T-helper 2 cell treated with Interferon-gamma antibody and Interleukin-4, amounts not matched to agents 100 ng/mL and 5 ng/mL, for 36 hours (primary cell): ENCODE results near the gene SPTBN4. TPM values are rescaled to one million over a fixed set of nuclear protein-coding genes. Genes with fewer than 3 reads are reported as not detected.
"Not testable (repeated sequence)": the region's sequence is repeated elsewhere in the genome, so short reads cannot be mapped to it uniquely, and the experiment has no call there.

Experiments used
- intact Hi-C: fragments of 100-400 bp; cut with micrococcal nuclease; formaldehyde crosslinking; loops from one replicate; pipeline ENCODE4 v1.15.1; 2023
- total RNA-seq: library from RNA; stranded (reverse); gene quantifications from 2 replicates; pipeline ENCODE4 v1.2.3, GENCODE V29; 2022

SPTBN4 gene
- total RNA-seq, 1 donor from 2014 or later: 0.57 TPM

DNA sequence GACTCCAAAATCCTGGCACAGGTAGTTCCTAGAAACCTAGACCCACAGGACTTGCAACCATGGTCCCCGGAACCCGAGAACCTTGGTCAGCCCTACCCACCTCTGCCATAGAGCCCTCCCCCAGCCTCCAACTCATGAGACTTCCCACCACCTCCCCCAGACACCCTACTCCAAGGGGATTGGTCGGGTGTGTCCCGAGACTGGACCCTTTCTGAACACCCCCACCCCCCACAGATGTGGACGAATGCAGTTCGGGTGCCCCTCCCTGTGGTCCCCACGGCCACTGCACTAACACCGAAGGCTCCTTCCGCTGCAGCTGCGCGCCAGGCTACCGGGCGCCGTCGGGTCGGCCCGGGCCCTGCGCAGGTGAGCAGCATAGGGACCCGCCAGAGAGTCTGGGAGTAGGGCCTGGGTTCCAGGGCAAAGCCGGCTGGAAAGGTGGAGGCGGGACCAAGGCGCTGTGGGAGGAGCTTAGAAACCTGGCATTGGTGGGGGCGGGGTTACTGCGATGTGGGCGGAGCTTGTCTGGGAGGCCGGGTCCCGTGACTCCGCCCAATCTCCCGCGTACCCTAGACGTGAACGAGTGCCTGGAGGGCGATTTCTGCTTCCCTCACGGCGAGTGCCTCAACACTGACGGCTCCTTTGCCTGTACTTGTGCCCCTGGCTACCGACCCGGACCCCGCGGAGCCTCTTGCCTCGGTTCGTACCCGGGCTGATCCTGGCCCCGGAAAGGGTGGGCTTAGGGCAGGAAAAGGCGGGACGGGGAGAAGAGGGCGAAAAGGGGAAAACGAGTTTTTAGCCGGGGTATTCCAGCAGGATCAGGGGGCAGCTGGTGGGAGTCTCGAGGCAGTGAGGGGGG lies 146.3 kb downstream of the SPTBN4 start:
- intact Hi-C loops: loop anchor here (5.0 kb wide), 5 partner anchors 41 to 186 kb away; partner anchors contain the start of genes ACTMAP, BLVRB, COQ8B and ITPKC

DNA sequence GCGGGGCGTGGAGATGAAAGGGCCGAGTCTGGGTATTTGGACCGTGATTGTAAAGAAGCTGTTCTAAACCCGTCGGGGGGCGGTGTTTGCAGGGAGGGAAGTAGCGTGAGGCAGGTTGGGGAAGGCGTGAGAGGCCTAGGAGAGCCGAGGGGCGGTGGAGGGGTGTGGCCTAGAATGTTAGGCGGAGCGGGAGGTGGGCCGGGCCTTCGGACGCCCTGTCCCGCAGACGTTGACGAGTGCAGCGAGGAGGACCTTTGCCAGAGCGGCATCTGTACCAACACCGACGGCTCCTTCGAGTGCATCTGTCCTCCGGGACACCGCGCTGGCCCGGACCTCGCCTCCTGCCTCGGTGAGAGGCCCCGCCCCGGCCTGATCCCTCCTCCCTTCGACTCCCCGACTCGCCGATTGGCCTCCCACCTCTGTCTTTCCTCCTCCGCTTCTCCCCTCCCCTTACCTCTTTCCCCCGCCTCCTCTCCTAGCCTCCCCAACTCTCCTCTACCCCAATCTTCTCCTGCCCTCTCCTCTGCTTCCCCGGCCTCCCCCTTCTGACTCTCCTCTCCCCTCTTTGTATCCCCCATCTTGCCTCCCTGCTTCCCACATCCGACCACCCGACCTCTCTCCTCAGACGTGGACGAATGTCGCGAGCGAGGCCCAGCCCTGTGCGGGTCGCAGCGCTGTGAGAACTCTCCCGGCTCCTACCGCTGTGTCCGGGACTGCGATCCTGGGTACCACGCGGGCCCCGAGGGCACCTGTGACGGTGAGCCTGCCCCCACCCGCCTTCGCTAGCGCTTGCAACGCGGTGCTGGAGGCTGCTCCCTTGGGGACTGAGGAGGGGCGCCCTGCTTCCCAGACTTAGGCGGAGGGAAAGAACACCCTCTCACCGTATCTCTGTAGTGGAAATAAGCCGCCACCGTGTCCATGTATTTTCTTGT lies 147.2 kb downstream of the SPTBN4 start:
- intact Hi-C loops: loop anchor here (1.0 to 5.0 kb wide), 7 partner anchors 9 to 187 kb away; partner anchors contain the start of genes ACTMAP, BLVRB, COQ8B and ITPKC

DNA sequence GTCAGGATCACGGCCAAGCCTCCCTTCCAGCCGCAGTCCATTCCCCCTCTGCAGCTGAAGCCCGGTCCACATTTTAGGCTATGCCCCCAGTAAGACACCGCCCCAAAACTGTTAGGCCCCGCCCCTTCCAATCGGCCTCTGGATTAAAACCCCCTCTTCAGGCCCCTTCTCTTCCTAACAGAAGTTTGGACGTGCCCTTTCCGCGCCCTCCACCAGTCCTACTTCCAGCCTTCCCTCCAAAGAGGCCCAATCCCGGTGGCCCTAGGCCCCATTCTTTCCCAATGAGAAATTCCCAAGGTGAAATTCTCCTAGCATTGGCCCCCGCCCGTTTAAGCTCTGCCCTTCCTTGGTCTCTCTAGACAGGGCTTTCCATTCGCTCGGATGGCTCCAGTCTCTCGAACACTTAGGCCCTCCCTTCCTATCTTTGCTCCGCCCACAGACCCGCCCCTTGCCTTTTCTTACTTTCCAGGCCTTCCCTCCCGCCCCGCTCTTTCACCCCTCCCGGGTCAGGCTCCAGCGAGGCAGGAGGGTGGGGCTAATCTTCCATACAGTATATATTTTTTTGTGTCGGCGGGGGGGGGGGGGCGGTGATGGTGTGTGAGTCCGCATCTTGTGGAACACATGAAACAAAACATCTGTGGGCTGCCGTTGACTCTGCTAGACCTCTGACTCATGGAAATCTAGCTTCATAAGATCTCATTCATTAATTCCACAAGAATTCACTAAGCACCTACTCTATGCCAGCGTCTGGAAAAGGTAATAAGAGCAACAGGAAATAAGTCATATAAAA lies 148.0 kb downstream of the SPTBN4 start:
- intact Hi-C loops: loop anchor here (1.0 to 5.0 kb wide), 7 partner anchors 10 to 188 kb away; partner anchors contain the start of genes ACTMAP, BLVRB, COQ8B and ITPKC

DNA sequence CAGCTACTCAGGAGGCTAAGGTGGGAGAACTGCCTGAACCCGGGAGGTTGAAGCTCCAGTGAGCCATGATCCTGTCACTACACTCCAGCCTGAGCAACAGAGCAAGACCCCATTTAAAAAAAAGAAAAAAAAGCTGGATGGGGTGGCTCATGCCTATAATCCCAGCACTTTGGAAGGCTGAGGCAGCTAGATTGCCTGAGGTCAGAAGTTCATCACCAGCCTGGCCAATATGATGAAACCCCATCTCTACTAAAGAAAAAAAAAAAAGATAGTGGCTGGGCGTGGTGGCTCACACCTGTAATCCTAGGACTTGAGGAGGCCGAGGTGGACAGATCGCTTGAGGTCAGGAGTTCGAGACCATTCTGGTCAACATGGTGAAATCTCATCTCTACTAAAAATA lies 149.4 kb downstream of the SPTBN4 start:
- intact Hi-C loops: no loop called here

DNA sequence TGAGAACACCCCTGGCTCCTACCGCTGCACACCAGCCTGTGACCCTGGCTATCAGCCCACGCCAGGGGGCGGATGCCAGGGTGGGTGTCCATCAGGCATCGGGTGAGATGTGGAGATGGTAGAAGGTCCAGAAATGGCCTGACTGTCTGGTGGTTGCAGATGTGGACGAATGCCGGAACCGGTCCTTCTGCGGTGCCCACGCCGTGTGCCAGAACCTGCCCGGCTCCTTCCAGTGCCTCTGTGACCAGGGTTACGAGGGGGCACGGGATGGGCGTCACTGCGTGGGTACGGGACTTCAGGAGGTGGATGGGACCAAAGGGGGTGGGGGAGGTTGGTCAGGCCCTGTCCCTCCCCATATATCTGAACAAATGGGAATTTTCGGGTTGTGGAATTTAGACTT lies 150.1 kb downstream of the SPTBN4 start:
- intact Hi-C loops: no loop called here

DNA sequence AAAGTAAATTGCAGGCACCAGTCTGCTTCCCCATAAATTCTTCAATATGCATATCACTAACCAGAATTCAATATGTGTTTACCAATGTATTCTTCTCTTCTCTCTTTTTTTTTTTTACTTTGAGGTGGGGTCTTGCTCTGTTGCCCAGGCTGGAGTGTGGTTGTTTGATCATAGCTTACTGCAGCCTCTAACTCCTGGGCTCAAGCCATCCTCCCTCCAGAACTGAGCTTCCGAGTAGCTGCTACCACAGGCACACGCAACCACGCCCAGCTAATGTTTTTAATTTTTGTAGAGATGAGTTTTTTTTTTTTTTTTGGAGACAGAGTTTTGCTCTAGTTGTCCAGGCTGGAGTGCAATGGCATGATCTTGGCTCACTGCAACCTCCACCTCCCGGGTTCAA lies 151.2 kb downstream of the SPTBN4 start:
- intact Hi-C loops: no loop called here

DNA sequence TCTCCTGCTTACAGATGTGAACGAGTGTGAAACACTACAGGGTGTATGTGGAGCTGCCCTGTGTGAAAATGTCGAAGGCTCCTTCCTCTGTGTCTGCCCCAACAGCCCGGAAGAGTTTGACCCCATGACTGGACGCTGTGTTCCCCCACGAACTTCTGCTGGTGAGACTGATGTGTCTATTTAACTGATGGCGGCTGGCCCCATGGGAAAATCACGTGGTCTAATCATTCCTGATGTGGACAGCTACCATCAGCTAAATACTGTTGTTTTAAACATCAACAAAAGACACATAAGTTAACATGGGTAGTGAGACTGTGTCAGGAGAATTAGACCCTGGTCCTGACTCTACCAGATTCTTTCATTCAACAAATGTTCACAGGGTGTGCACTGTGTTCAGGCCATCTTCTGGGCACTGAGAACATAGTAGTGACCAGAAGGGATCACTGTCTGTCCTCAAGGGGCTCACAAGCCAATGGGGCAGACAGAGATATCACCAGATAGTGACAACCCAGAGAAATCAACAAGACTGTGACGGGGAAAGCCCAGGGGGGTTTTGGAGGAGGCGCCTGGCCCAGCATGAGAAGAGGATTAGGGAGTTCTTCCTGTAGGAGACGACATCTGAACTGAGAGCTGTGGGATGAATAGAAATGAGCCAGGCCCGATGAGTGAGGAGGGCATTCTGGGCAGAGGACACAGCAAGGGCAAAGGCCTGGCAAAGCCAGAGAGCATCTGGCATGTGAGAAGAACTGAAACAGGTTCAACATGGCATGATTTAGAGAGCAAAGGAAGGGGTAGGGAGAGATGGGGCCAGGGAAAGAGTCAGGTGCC lies 152.7 kb downstream of the SPTBN4 start:
- intact Hi-C loops: no loop called here

DNA sequence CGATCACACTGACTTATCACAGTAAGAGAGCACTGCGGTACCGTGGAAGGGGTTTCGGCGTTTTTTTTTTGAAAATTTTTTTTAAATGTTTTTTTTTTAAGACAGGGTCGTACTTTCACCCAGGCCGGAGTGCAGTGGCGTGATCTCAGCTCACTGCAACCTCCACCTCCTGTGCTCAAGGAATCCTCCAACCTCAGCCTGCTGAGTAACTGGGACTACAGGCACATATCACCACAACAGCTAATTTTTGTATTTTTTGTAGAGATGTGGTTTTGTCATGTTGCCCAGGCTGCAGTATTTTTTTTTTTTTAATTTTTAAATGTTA lies 153.3 kb downstream of the SPTBN4 start:
- intact Hi-C loops: no loop called here

DNA sequence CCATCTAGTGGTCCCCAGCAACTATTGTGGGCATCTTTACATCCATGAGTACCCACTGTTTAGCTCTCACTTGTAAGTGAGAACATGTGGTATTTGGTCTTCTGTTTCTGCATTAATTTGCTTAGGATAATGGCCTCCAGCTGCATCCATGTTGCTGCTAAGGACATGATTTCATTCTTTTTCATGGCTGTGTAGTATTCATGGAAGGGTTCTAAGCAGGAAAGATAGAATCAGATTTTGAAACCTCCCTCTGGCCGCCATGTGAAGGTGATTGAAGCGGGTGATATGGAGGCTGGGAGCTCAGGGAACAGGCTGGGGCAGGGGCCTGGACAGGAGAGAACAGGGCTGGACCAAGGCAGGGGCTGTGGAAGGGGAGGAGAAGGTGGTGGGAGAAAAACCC lies 154.5 kb downstream of the SPTBN4 start:
- intact Hi-C loops: no loop called here

DNA sequence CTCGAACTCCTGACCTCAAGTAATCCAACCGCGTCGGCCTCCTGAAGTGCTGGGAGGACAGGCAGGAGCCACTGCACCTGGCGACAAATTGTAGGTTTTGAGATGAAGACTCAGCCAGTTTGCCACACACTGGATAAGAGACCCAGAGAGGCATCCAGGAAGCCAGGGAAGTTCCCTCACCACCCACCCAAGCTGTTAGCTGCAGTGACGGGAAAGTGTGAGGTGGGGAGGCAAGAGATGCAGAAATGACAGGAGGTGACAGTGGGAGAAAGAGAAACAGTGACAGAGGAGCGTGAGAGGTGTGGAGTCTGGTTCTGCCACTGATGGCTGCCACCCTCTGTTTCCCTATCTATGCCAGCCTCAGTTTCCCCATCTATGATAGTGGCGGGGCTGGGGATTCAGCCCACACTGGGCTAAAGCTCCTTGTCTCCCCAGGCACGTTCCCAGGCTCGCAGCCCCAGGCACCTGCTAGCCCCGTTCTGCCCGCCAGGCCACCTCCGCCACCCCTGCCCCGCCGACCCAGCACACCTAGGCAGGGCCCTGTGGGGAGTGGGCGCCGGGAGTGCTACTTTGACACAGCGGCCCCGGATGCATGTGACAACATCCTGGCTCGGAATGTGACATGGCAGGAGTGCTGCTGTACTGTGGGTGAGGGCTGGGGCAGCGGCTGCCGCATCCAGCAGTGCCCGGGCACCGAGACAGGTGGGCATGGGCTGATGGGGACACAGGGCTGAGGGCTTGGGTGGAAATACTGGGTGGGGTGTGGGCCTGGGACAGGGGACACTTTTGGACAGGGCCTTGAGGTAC lies 155.4 kb downstream of the SPTBN4 start:
- intact Hi-C loops: no loop called here

DNA sequence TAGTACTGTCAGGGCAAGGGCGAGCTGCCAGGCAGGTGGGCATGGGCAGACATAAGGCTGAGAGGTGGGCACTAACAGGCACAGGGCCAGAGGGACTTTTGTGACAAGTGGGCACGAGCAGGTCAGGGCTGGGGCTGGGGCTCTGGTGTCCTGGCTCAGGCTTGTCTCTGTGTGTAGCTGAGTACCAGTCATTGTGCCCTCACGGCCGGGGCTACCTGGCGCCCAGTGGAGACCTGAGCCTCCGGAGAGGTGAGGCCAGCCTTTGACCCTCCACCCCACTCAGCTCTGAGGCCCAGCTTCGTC lies 155.9 kb downstream of the SPTBN4 start:
- intact Hi-C loops: no loop called here

DNA sequence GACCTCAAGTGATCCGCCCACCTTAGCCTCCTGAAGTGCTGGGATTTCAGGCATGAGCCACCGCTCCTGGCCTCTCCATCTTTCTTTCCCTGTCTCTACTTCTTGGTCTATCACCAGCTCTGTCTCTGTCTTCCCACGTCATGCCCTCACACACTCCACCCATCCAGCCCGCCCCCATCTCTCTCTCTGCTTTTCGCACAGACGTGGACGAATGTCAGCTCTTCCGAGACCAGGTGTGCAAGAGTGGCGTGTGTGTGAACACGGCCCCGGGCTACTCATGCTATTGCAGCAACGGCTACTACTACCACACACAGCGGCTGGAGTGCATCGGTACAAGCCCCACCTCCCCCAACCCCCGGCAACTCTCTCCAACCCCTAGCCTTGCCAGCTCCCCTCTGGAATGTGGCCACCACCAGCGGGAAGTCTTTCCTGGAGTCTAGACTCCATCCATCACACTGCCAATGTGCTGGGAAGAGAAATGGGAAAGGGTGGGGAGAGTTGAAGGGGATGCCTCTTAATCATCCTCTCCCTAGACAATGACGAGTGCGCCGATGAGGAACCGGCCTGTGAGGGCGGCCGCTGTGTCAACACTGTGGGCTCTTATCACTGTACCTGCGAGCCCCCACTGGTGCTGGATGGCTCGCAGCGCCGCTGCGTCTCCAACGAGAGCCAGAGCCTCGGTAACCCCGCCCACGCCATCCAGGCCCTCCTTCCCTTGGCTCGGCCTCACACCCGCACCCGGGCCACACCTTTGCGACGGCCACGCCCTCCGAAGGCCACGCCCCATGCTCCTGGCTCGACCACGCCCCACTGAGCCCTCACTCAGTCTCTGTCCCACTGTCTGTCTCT lies 156.8 kb downstream of the SPTBN4 start:
- intact Hi-C loops: no loop called here

DNA sequence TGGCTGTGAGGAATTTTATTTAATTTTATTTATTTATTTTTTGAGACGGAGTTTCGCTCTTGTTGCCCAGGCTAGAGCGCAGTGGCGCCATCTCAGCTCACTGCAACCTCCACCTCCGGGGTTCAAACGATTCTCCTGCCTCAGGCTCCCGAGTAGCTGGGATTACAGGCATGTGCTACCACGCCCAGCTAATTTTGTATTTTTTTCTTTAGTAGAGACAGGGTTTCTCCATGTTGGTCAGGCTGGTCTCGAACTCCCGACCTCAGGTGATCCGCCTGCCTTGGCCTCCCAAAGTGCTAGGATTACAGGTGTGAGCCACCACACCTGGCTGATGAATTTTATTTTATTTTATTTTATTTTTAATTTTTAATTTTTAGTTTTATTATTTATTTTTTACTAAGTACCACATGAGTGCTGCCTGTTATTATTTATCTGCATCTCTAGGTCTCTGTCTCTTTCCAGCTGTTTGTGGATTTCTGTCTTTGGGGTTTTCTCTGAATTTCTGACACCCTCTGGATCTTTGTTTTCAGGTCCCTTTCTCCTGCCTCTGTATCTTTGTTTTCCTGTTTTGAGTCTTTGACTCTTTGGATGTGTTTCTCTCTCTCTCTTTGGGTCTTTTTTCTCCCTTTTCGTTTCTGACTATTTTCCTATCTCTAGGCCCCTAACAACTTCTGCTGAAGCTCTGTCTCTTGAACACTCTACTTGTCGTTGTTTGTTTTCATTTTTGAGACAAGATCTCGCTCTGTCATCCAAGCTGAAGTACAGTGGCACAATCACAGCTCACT lies 157.8 kb downstream of the SPTBN4 start:
- intact Hi-C loops: not testable (repeated sequence)

DNA sequence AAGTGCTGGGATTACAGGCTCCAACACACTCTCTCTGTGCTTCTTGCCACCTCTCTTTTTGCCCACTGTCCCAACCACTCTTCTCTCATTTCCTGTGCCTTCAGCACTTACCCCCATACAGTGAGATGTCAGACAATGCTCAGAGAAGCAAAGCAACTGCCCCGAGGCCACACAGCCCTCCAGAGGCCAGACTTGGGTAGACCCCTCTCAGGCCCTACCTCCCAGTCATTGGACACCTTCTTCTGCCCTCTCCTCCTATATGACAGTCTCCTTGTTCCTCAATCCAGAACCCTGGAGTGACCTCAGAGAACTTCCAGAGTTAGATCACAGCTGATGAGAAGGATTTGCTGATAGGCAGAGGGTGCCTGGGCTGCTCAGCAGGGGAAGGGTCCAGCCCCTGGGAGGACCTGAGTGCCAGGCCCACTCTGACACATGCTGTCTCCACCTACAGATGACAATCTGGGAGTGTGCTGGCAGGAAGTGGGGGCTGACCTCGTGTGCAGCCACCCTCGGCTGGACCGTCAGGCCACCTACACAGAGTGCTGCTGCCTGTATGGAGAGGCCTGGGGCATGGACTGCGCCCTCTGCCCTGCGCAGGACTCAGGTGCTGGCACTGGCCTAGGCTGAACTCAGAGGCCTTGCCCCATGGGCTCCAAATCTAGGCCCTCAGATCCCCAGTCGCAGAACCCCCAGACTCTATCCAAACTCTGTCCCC lies 158.8 kb downstream of the SPTBN4 start:
- intact Hi-C loops: no loop called here
